GM12875 (cell line): Measurements from ENCODE around the gene CCND1.
A peak's percentile ranks its signal among the peaks of the same experiment; 100 is the strongest.

Experiments used
- H3K4me3 ChIP-seq: one replicate; pipeline ENCODE4 v1.5.1; 2011; ENCODE audit warnings: low read depth, low read length, control low read depth
- TF ChIP-seq, protein P1 (sequence below): IDR thresholded peaks from 2 replicates; pipeline ENCODE4 v1.5.1; 2011; ENCODE audit warnings: low read depth, mild to moderate bottlenecking, control low read depth, inconsistent platforms, low read length, moderate library complexity, borderline replicate concordance; ENCODE audit not compliant: insufficient read depth

CCND1 gene

GRCh38 chr11:69642549-69642912 is 1.6 kb downstream of the CCND1 start:
- H3K4me3 ChIP-seq = peak overlapping the region; percentile 53
- TF ChIP-seq, protein P1, sequence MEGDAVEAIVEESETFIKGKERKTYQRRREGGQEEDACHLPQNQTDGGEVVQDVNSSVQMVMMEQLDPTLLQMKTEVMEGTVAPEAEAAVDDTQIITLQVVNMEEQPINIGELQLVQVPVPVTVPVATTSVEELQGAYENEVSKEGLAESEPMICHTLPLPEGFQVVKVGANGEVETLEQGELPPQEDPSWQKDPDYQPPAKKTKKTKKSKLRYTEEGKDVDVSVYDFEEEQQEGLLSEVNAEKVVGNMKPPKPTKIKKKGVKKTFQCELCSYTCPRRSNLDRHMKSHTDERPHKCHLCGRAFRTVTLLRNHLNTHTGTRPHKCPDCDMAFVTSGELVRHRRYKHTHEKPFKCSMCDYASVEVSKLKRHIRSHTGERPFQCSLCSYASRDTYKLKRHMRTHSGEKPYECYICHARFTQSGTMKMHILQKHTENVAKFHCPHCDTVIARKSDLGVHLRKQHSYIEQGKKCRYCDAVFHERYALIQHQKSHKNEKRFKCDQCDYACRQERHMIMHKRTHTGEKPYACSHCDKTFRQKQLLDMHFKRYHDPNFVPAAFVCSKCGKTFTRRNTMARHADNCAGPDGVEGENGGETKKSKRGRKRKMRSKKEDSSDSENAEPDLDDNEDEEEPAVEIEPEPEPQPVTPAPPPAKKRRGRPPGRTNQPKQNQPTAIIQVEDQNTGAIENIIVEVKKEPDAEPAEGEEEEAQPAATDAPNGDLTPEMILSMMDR = no peak

DNA sequence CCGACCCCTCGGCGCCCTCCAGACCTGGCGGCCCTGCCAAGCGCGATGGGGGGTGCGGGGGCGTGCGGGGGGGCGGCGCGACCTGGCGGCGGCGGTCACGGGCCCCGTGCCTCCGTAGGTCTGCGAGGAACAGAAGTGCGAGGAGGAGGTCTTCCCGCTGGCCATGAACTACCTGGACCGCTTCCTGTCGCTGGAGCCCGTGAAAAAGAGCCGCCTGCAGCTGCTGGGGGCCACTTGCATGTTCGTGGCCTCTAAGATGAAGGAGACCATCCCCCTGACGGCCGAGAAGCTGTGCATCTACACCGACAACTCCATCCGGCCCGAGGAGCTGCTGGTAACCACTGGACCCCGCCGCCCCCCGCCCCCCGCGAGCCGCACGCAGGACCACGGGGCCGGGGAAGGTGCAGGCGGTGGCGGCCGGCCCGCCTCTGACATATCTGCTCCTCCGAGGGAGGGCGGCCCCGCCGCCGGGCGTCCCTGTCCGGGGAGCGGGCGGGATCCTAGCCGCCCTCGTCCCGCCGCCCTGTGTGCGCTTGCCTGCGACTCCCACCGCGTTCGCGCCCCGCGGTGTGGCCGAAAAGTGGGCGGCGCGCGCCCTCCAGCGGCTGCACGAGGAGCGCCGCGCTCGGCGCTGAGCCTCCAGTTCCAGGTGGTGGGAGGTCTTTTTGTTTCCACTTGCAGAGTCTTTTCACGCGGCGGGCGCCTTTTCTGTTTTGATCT is 2.1 kb downstream of the CCND1 start:
- TF ChIP-seq, protein P1 = peak; percentile 93
- peak overlapping the region; percentile 53 for H3K4me3 ChIP-seq

- H3K4me3 ChIP-seq = no peak overlapping the region
- TF ChIP-seq, protein P1 = no peak
Measured at GRCh38 chr11:69643646-69644045, 2.7 kb downstream of the CCND1 start.

- TF ChIP-seq, protein P1 = no peak
- no peak overlapping the region for H3K4me3 ChIP-seq
Measured at GRCh38 chr11:69644071-69644961, 3.4 kb downstream of the CCND1 start.

- TF ChIP-seq, protein P1 = peak; percentile 27; the same call in 1 of the 2 replicates
- no peak overlapping the region for H3K4me3 ChIP-seq
Measured at GRCh38 chr11:69644962-69645675, 4.2 kb downstream of the CCND1 start.

- no peak overlapping the region for H3K4me3 ChIP-seq
- TF ChIP-seq, protein P1 = no peak
Measured at GRCh38 chr11:69645801-69646492, 5.0 kb downstream of the CCND1 start.
